DOHH2 (cell line): ENCODE results near the gene RACGAP1.

Experiments used
- EZH2phosphoT487 ChIP-seq: fragments of 200-600 bp; sonication (generic); IDR thresholded peaks from 2 replicates; pipeline ENCODE4 v1.6.1; 2017; ENCODE audit warnings: borderline replicate concordance, mild to moderate bottlenecking, antibody characterized with exemption, low read length, moderate library complexity, mixed read lengths
- TF ChIP-seq, protein P1 (sequence below): fragments of 200-600 bp; sonication (generic); IDR thresholded peaks from one replicate; pipeline ENCODE4 v1.5.1; 2014; ENCODE audit warnings: antibody characterized with exemption, mild to moderate bottlenecking, low read depth, low read length; ENCODE audit not compliant: poor library complexity, severe bottlenecking

DNA sequence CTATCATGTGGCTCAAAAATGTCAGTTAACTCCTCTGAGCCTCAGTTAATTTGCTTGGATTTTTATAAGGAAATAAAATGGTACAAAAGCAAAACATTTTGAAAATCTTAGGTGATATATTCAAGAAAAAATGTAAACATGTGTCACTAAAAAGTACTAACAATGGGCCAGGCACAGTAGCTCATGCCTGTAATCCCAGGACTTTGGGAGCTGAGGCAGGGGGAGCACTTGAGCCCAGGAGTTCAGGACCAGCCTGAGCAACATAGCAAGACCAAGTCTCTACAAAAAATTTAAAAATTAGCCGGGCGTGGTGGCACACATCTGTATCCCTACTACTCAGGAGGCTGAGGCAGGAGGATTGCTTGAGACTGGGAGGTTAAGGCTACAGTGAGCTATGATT lies 26.8 kb downstream of the RACGAP1 start:
- TF ChIP-seq, protein P1, sequence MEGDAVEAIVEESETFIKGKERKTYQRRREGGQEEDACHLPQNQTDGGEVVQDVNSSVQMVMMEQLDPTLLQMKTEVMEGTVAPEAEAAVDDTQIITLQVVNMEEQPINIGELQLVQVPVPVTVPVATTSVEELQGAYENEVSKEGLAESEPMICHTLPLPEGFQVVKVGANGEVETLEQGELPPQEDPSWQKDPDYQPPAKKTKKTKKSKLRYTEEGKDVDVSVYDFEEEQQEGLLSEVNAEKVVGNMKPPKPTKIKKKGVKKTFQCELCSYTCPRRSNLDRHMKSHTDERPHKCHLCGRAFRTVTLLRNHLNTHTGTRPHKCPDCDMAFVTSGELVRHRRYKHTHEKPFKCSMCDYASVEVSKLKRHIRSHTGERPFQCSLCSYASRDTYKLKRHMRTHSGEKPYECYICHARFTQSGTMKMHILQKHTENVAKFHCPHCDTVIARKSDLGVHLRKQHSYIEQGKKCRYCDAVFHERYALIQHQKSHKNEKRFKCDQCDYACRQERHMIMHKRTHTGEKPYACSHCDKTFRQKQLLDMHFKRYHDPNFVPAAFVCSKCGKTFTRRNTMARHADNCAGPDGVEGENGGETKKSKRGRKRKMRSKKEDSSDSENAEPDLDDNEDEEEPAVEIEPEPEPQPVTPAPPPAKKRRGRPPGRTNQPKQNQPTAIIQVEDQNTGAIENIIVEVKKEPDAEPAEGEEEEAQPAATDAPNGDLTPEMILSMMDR, result no peak
- TF ChIP-seq EZH2phosphoT487, result no peak
